ENCODE data around the gene CASTOR1. TPM values are rescaled to one million over a fixed set of nuclear protein-coding genes. Genes with fewer than 3 reads are reported as not detected.

CASTOR1 gene
- total RNA-seq, 1 donor from 2014 or later, result 17.2 TPM

GRCh38 chr22:30308518-30309230 lies 19.4 kb upstream of the CASTOR1 start:
- H3K4me3 Mint-ChIP-seq (ENCODE audit: unreplicated experiment), result no peak overlapping the region
- peaks cover 5% of the 10 kb centered on the region for H3K36me3 Mint-ChIP-seq (ENCODE audit: low read depth, unreplicated experiment)
- peaks cover 5% of the 10 kb centered on the region for H3K27me3 Mint-ChIP-seq (ENCODE audit: unreplicated experiment)
- no peak for TF ChIP-seq CTCF (IDR thresholded peaks at IDR 0.05; ENCODE audit: unreplicated experiment)
- peaks cover 34% of the 10 kb centered on the region for H3K4me1 Mint-ChIP-seq (ENCODE audit: unreplicated experiment)
- no peak overlapping the region for H3K27ac Mint-ChIP-seq (ENCODE audit: unreplicated experiment)
- no peaks in the 10 kb centered on the region for H3K9me3 Mint-ChIP-seq (ENCODE audit: unreplicated experiment)
- DNase-seq (ENCODE audit: low spot score), result no peak

DNA sequence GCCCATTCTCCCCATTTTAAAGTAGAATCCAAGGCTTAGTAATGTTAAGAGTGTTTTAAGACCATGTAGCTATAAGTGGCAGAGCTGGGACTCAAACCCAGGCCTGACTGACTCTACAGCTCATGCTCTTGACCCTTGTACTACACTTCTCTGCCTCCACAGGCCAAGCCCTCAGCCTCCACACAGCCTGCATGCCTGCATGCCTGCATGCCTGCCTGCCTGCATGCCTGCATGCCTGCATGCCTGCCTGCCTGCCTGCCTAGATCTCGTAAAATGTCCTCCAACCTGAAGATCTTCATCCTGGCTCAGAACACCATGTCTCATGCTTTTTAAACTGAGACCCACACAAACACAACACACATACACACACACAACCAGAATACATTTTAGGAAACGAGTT lies 18.8 kb upstream of the CASTOR1 start:
- Mint-ChIP-seq H3K27ac (ENCODE audit: unreplicated experiment) (no peak overlapping the region), H3K4me1 (ENCODE audit: unreplicated experiment) (peaks cover 33% of the 10 kb centered on the region), H3K27me3 (ENCODE audit: unreplicated experiment) (peaks cover 5% of the 10 kb centered on the region), H3K4me3 (ENCODE audit: unreplicated experiment) (no peak overlapping the region), H3K9me3 (ENCODE audit: unreplicated experiment) (no peaks in the 10 kb centered on the region), H3K36me3 (ENCODE audit: low read depth, unreplicated experiment) (peaks cover 5% of the 10 kb centered on the region)
- TF ChIP-seq CTCF (IDR thresholded peaks at IDR 0.05; ENCODE audit: unreplicated experiment), result no peak
- no peak for DNase-seq (ENCODE audit: low spot score)

GRCh38 chr22:30307041-30307574 lies 17.8 kb upstream of the CASTOR1 start:
- DNase-seq (ENCODE audit: low spot score), result no peak
- no peak for TF ChIP-seq CTCF (IDR thresholded peaks at IDR 0.05; ENCODE audit: unreplicated experiment)
- Mint-ChIP-seq H3K4me3 (ENCODE audit: unreplicated experiment) (no peak overlapping the region), H3K36me3 (ENCODE audit: low read depth, unreplicated experiment) (peaks cover 10% of the 10 kb centered on the region), H3K27me3 (ENCODE audit: unreplicated experiment) (peaks cover 4% of the 10 kb centered on the region), H3K27ac (ENCODE audit: unreplicated experiment) (no peak overlapping the region), H3K9me3 (ENCODE audit: unreplicated experiment) (no peaks in the 10 kb centered on the region), H3K4me1 (ENCODE audit: unreplicated experiment) (peaks cover 34% of the 10 kb centered on the region)

GRCh38 chr22:30306627-30307011 lies 17.3 kb upstream of the CASTOR1 start:
- no peaks in the 10 kb centered on the region for H3K9me3 Mint-ChIP-seq (ENCODE audit: unreplicated experiment)
- H3K27ac Mint-ChIP-seq (ENCODE audit: unreplicated experiment), result no peak overlapping the region
- no peak for TF ChIP-seq CTCF (IDR thresholded peaks at IDR 0.05; ENCODE audit: unreplicated experiment)
- no peak for DNase-seq (ENCODE audit: low spot score)
- H3K4me3 Mint-ChIP-seq (ENCODE audit: unreplicated experiment), result no peak overlapping the region
- H3K36me3 Mint-ChIP-seq (ENCODE audit: low read depth, unreplicated experiment), result peaks cover 10% of the 10 kb centered on the region
- peaks cover 4% of the 10 kb centered on the region for H3K27me3 Mint-ChIP-seq (ENCODE audit: unreplicated experiment)
- peaks cover 38% of the 10 kb centered on the region for H3K4me1 Mint-ChIP-seq (ENCODE audit: unreplicated experiment)

DNA sequence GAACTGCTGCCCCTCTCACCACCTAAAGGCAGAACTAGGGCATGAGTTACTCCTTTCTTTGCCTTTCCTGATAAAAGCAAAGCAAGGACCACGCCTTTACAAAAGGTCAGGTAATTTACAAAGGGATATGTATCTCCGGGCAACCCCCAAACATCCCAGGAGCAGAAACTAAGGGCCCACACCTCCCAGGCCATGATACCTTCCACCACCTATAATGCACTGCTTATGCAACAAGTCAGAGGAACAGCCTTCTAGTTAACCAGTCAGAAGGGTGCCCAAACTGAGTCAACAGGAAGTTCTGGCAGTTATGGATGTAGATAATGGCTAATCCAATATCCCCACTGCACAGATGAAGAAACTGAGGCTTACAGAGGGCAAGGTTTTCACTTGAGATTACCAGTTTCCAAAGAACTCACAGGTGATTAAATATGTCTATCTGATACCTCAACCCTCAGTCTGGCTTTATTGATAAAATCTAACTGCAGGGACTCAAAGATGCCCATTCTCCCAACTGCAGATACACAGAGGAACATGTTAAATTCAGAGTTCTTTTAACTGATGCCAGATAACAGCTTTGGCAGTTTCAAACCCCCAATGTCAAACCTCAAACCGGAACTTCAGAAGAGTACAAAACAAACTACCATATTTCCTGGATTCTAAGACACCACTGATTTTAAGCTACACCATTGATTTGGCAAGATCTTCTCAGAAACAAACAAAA lies 16.8 kb upstream of the CASTOR1 start:
- DNase-seq (ENCODE audit: low spot score), result no peak
- H3K4me3 Mint-ChIP-seq (ENCODE audit: unreplicated experiment), result no peak overlapping the region
- peak overlapping the region; percentile 48 for H3K27ac Mint-ChIP-seq (ENCODE audit: unreplicated experiment)
- H3K36me3 Mint-ChIP-seq (ENCODE audit: low read depth, unreplicated experiment), result peaks cover 10% of the 10 kb centered on the region
- peaks cover 44% of the 10 kb centered on the region for H3K4me1 Mint-ChIP-seq (ENCODE audit: unreplicated experiment)
- no peaks in the 10 kb centered on the region for H3K9me3 Mint-ChIP-seq (ENCODE audit: unreplicated experiment)
- peaks cover 4% of the 10 kb centered on the region for H3K27me3 Mint-ChIP-seq (ENCODE audit: unreplicated experiment)
- TF ChIP-seq CTCF (IDR thresholded peaks at IDR 0.05; ENCODE audit: unreplicated experiment), result no peak
